K562 (cell line): ENCODE data around the gene INPP5D. TPM values are rescaled to one million over a fixed set of nuclear protein-coding genes. Genes with fewer than 3 reads are reported as not detected.
A peak's percentile ranks its signal among the peaks of the same experiment; 100 is the strongest.

Source experiments
- ATAC-seq: fragments of 200-7000 bp; cut with Tn5 transposase; 3 replicates; pipeline ENCODE4 v1.9.1; 2020; ENCODE audit warnings: moderate library complexity
- BruUV-seq: library from RNA; stranded (reverse); fragments of 400-500 nt; replicated peaks from 2 replicates; lab custom pipeline; 2021; lab: Mats Ljungman, UMichigan
- CTCF ChIA-PET: fragments of 300-600 bp; formaldehyde crosslinking; extraction: SDS; loops from one replicate; lab custom pipeline; 2021; ENCODE audit warnings: low intra/inter-chr PET ratio; lab: Yijun Ruan, JAX
- POLR2A ChIA-PET: fragments of 300-600, 350-650 bp; sonication (Branson Sonifier 250); formaldehyde crosslinking; extraction: SDS; loops from one replicate; lab custom pipeline; 2021; ENCODE audit warnings: antibody characterized with exemption, inconsistent platforms; lab: Yijun Ruan, JAX
- DNase-seq, 4 experiments: peaks; one replicate each; pipeline versions ENCODE4 v3.0.0 to v3.0.0-alpha.2; 2011 to 2018; ENCODE audit warnings: low spot score in 3 of 4, mixed read lengths in 3 of 4; ENCODE audit errors: extremely low read depth in 1 of 4
- FAIRE-seq: peaks from 2 replicates; lab custom pipeline; 2011; peaks lifted over from hg19 to GRCh38; lab: Jason Lieb, UNC
- H2AFZ ChIP-seq: 2 replicates; pipeline ENCODE4 v1.6.0; 2011; ENCODE audit warnings: low read depth, low read length, control low read depth, inconsistent platforms
- H3K27ac ChIP-seq: fragments of 200-600 bp; 3 replicates; pipeline ENCODE4 v1.8.0; 2011; ENCODE audit warnings: low read depth, mild to moderate bottlenecking, control low read depth, inconsistent platforms, low read length, moderate library complexity, mixed read lengths; ENCODE audit errors: extremely low read depth
- H3K27me3 ChIP-seq, 2 experiments: fragments of 300-600 bp in 1 of 2; 2 replicates in 1 of 2; 3 replicates in 1 of 2; pipeline versions ENCODE4 v1.6.0 to v1.8.0; 2011; ENCODE audit warnings: inconsistent platforms in 2 of 2, low read length in 2 of 2, mild to moderate bottlenecking in 1 of 2, mixed read lengths in 1 of 2, moderate library complexity in 1 of 2; ENCODE audit not compliant: control insufficient read depth in 2 of 2, insufficient read depth in 2 of 2
- H3K36me3 ChIP-seq: fragments of 300-600 bp; 3 replicates; pipeline ENCODE4 v1.8.0; 2011; ENCODE audit warnings: mild to moderate bottlenecking, low read length, inconsistent platforms; ENCODE audit not compliant: control insufficient read depth, insufficient read depth
- H3K4me1 ChIP-seq, 2 experiments: fragments of 200-600 bp in 1 of 2; replicated peaks in 1 of 2; 2 replicates in 1 of 2; 3 replicates in 1 of 2; pipeline versions ENCODE4 v1.5.1 to v1.8.0; 2011; ENCODE audit warnings: inconsistent platforms in 2 of 2, low read length in 2 of 2, mild to moderate bottlenecking in 1 of 2, mixed read lengths in 1 of 2, moderate library complexity in 1 of 2; ENCODE audit not compliant: control insufficient read depth in 2 of 2, insufficient read depth in 2 of 2
- H3K4me2 ChIP-seq: 2 replicates; pipeline ENCODE4 v1.6.1; 2011; ENCODE audit warnings: low read length, control low read depth, inconsistent platforms, mixed read lengths; ENCODE audit not compliant: insufficient read depth
- H3K4me3 ChIP-seq: fragments of 200-600 bp; sonication (generic), shearing (Covaris generic); 2 replicates; pipeline ENCODE4 v1.5.1; 2016; ENCODE audit warnings: control low read depth, inconsistent platforms
- H3K79me2 ChIP-seq: fragments of 200-600 bp; 3 replicates; pipeline ENCODE4 v1.8.0; 2011; ENCODE audit warnings: low read length, inconsistent platforms; ENCODE audit not compliant: control insufficient read depth, insufficient read depth
- H3K9ac ChIP-seq, 2 experiments: 2 replicates each; pipeline versions ENCODE4 v1.6.0 to v1.6.1; 2011; ENCODE audit warnings: low read depth in 2 of 2, low read length in 2 of 2, control low read depth in 1 of 2, inconsistent platforms in 1 of 2, mild to moderate bottlenecking in 1 of 2, mixed read lengths in 1 of 2; ENCODE audit not compliant: insufficient read depth in 1 of 2
- H3K9me1 ChIP-seq: one replicate; pipeline ENCODE4 v1.6.0; 2011; ENCODE audit warnings: inconsistent platforms, mild to moderate bottlenecking, low read length, moderate library complexity; ENCODE audit not compliant: control insufficient read depth, insufficient read depth
- H3K9me3 ChIP-seq: replicated peaks from 2 replicates; pipeline ENCODE4 v1.5.1; 2011; ENCODE audit warnings: low read depth, low read length, inconsistent platforms; ENCODE audit not compliant: control insufficient read depth, insufficient read depth
- H4K20me1 ChIP-seq: replicated peaks from 2 replicates; pipeline ENCODE4 v1.6.1; 2011; ENCODE audit warnings: low read length, inconsistent platforms, mixed read lengths; ENCODE audit not compliant: control insufficient read depth, insufficient read depth
- ARID3B ChIP-seq: fragments of 250-450 bp; sonication (Bioruptor Pico); IDR thresholded peaks from 2 replicates; pipeline ENCODE4 v1.4.0; 2020; ENCODE audit warnings: borderline replicate concordance
- NFIC ChIP-seq: fragments of 450-650 bp; IDR thresholded peaks from 2 replicates; pipeline ENCODE4 v1.6.1; 2017; ENCODE audit warnings: mild to moderate bottlenecking, inconsistent platforms
- ZFPM2 ChIP-seq: fragments of 250-450 bp; sonication (Bioruptor Pico); IDR thresholded peaks from 2 replicates; pipeline ENCODE4 v1.5.1; 2022; ENCODE audit warnings: mild to moderate bottlenecking
- WGBS: fragments of 100-300 bp; shearing (Covaris generic); methylation state at CpG from one replicate; pipeline ENCODE4 v1.1.6; 2016; ENCODE audit warnings: low coverage, mixed read lengths; ENCODE audit not compliant: insufficient coverage; ENCODE audit errors: missing lambda C conversion rate; 5-methylcytosine and 5-hydroxymethylcytosine counted together
- in situ Hi-C: fragments of 300-500 bp; cut with MboI; formaldehyde crosslinking; loops from 4 replicates; pipeline ENCODE4 v1.15.0; 2018; ENCODE audit warnings: inconsistent platforms, mixed read lengths
- intact Hi-C: fragments of 100-400 bp; cut with micrococcal nuclease; formaldehyde crosslinking; loops from 2 replicates; pipeline ENCODE4 v1.14.2; 2022
- polyA plus RNA-seq, 8 experiments: library from polyadenylated mRNA; depleted of rRNA in 4 of 8; stranded (reverse) in 5 of 8; unstranded in 3 of 8; fragments of >200 nt; fragmentation: Nextera tagmentation in 2 of 8; fragmentation: Illumina TruSeq in 1 of 8; extraction: Ambion mirVana in 2 of 8; extraction: Trizol in 1 of 8; gene quantifications; 2 replicates each; pipeline versions ENCODE4 v1.2.1 to v1.2.3, GENCODE V29; 2011 to 2014; ENCODE audit warnings: inconsistent platforms in 1 of 8, missing spikeins in 1 of 8
- total RNA-seq, 7 experiments: library from RNA; depleted of rRNA in 6 of 7; stranded (reverse); fragments of >200 nt in 6 of 7; fragmentation: Illumina TruSeq in 2 of 7; extraction: Trizol in 2 of 7; gene quantifications; 2 replicates each; pipeline versions ENCODE4 v1.2.1 to v1.2.3, GENCODE V29; 2011 to 2021; ENCODE audit warnings: low replicate concordance in 1 of 7

The INPP5D gene
- total and polyA plus RNA-seq, 9 of the 15 experiments (the other 6 are each of a cell fraction or from before 2014, with no cell fraction given), result 0.55 to 6.2 (median 2.2) TPM

- no peak for TF ChIP-seq ARID3B (CRISPR knock-in tag)
Measured at GRCh38 chr2:233093721-233094120, 33.6 kb downstream of the INPP5D start (continued).

DNA sequence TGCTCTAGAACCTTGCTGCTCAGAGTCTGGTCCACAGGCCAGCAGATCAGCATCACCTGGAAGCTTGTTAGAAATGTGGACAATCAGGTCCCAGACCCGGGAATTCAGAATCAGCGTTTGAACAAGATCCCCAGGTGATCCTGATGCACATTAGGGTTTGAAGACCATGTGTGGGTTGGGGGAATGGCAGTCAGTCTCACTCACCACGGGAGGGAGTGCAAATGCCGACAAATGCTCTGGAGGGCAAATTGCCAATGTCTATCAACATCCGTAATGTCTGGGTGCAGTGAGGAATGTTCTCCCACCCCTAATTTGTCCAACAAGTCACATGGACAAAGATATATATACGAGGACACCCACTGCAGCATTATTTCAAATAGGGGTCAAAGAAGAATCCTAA is 34.5 kb downstream of the INPP5D start:
- H3K4me3 ChIP-seq, result no peak overlapping the region
- TF ChIP-seq ZFPM2 (CRISPR knock-in tag) (no peak), NFIC (peak; percentile 38; the same call in 1 of the 2 replicates)
- TF ChIP-seq, all 486 proteins: peak for 1
- Histone ChIP-seq H4K20me1 (no peaks in the 10 kb centered on the region), H3K4me2 (no peak overlapping the region), H3K9ac (no peak overlapping the region), H3K4me1 (peaks cover 25 to 37% of the 10 kb centered on the region in 2 experiments), H3K9me1 (no peaks in the 10 kb centered on the region), H3K9me3 (no peaks in the 10 kb centered on the region), H3K27me3 (no peaks in the 10 kb centered on the region), H3K36me3 (no peaks in the 10 kb centered on the region), H2AFZ (peak overlapping the region; percentile 17; the same call in 1 of the 2 replicates), H3K79me2 (no peaks in the 10 kb centered on the region), H3K27ac (no peak overlapping the region)
- intact Hi-C loops (no loop called here), in situ Hi-C loops (no loop called here)
- CTCF ChIA-PET, result no interaction called here
- ATAC-seq (no peak), DNase-seq (no peak), FAIRE-seq (no peak)
- 62% methylated on average over 6 of the region's 6 CpGs for WGBS
- POLR2A ChIA-PET, result no interaction called here
- BruUV-seq, result no TSS peak
